DMS79 (cell line): ENCODE data around the gene RBX1.
"Not testable (repeated sequence)": the region's sequence is repeated elsewhere in the genome, so short reads cannot be mapped to it uniquely, and the experiment has no call there.

Experiments
- DNase-seq: peaks from one replicate; lab custom pipeline; 2025; lab: John Stamatoyannopoulos, UW

The RBX1 gene

DNA sequence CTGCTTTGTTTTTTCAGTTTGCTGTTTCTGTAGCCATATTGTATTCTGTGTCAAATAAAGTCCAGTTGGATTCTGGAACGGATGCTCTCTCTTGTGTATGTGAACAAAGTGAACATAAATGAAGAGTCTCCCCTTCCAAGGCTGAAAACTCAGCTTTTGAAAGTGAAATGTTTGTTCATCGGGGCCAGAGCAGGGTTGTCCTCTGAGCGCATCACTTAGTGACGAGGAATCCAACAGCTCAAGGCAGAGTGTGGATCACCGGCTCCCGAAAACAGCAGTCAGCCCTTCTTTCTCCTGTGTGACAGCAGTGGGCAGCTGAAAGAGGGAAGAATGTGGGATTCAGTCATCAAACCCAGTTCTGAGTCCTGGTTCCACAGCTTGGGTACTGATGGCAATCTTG lies 21.4 kb downstream of the RBX1 start:
- no peak for DNase-seq

DNA sequence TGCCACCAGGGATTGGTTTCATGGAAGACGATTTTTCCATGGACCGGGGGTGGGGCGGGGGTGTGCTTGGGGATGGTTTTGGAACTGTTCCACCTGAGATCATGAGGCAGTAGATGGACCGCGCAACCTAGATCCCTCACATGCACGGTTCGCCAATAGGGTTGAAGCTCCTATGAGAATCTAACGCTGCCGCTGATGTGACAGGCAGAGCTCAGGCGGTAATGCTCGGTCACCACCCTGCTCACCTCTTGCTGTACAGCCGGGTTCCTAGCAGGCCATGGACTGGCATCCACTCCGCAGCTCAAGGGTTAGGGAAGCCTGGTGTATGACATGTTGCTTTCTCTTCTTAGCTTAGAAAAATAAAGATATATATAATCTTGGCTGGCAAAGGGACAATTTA lies 22.0 kb downstream of the RBX1 start:
- no peak for DNase-seq

DNA sequence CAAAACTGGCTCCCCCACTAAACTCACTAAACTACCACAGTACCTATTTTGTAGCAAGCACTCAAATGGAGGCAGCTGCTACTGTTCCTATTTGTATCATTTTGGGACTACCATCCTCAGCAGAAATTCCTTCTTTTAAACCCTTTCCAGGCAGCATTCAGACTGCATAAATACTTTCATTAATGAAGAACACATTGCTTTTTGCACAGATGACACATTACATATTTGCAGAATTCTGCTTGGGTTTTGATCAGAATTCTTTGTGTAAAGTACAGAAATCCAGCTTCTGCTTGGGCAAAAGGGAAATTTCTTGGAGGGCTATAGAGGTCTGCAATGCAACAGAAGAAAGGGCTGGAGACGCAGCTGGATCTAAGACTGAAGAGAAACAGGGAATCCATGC lies 24.2 kb downstream of the RBX1 start:
- no peak for DNase-seq

DNA sequence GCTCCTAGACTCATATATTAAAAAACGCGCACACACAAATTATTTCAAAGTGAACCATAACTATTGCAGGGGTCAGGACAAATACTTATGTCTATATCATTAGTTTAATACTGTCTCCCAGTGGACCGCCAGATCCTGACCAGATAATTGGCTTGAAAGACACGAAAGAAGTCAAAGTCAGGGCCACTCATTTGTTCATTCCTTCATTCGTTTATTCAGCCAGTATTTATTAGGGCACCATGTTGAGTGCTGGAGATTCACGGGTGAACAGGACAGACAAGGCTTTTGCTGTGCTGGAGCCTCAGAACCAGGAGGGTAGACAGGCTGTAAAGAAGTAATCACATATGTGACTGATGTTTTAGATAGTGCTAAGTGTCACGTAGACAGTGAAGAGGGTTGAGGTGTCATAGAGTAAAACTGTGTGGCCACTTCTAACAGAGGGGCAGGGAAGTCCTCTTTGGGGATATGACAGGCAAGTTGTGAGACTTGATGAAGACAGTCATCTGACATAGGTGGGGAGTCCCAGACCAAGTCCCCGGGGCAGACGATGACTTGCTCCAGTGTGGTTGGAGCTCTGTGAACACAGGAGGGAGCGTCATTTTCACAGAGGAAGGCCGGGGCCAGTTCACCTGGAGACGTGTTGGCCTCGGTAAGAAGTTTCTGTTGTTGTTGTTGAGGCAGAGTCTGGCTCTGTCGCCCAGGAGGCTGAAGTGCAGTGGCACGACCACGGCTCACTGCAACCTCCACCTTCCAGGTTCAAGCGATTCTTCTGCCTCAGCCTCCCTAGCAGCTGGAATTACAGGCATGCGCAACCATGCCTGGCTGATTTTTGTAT lies 25.9 kb downstream of the RBX1 start:
- no peak for DNase-seq

DNA sequence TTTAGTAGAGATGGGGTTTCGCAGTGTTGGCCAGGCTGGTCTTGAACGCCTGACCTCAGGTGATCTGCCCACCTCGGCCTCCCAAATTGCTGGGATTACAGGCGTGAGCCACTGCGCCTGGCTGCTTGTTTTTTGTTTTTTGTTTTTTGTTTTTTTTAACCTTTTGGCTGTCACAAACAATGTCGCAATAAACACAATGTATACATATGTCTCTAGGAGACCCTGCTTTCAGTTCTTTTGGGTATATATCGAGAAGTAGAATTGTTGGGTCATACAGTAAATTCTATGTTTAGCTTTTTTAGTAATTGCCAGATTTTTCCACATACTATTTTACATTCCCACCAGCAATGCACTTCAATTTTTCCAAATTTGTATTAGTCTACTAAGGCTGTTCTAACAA lies 28.0 kb downstream of the RBX1 start:
- no peak for DNase-seq

DNA sequence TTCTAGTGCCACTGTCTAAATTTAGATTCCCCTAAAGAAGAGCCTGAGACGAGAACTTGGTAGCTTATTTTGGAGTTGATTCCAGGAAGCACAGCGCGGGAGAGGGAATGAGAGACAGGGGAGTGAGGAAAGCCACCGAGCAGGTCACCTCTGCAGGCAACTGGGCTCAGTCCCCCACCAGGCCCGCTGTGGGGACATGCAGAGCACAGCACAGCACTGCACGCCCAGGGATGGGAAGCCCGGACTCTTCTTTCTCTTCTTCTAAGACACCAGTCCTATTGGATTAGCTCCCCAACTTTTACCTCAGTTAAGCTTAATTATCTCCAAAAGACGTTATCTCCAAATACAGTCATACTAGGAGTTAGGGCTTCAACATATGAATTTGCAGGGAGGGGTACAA lies 28.7 kb downstream of the RBX1 start:
- no peak for DNase-seq

DNA sequence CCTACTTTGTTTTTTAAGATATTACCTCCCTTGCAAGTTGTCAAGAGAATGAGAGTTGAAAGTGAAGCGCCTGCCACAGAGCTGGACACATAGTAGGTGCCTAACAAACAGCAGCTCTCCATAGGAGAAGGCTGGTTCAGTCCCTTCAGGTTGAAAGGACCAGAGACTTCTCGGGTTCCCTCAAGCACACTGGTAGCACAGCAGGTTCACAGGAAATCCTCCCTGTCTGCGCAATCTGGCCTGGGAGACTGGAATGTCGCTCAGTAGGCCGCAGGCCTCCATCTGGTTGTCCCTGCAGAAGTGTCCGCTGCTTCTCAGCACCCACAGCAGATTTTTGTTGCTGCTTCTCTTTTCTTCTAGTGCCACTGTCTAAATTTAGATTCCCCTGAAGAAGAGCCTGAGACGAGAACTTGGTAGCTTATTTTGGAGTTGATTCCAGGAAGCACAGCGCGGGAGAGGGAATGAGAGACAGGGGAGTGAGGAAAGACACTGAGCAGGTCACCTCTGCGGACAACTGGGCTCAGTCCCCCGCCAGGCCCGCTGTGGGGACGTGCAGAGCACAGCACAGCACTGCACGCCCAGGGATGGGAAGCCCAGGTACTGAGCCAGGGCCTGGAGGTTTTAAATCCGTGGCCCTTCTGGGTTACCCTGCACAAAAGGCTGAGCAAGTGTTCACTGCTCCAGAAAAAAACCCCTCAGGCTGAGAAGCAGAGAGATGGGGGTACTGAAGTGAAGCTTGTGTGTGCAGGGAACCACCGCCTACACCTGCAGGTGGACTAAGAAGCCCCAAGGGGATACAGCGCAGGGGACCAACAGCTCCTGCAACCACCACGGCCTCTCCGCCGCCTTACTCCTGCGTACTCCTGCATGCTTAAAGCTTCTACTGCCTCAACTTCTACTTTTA lies 31.6 kb downstream of the RBX1 start:
- no peak for DNase-seq

DNA sequence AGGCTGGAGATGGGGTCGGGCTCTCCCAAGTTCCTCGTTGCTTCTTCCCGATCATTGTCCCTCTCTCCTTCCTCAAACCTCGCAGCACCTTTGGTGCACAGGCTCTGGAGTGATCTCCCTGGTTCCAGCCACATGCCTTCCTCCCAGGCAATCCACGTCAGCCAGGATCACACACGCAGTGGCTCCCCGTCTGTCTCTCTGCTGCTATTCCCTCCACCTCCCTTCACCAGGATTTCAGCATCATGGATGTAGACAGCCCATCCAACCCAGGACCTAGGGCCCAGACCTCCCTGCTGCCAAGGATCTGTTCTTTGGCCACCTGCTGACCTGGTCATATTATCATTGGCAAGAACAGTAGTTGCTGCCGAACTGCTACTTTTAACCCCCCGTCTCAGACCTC lies 40.1 kb downstream of the RBX1 start:
- DNase-seq, result no peak

DNA sequence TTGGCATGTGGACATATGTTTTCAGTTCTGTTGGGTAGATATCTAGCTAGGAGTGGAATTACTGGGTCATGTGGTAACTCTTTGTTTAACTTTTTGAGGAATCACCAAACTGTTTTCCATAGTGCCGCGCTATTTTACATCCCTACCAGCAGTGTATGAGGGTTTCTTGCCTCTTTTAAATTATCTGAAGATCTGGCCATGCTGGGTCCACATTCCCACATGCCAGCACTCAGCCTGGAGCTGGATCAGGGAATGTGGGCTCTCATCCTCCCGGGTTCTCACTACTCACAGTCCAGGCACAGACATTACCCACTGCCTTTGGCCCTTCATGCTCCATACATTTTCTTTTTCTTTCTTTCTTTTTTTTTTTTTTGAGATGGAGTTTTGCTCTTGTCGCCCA lies 44.6 kb downstream of the RBX1 start:
- DNase-seq, result no peak

DNA sequence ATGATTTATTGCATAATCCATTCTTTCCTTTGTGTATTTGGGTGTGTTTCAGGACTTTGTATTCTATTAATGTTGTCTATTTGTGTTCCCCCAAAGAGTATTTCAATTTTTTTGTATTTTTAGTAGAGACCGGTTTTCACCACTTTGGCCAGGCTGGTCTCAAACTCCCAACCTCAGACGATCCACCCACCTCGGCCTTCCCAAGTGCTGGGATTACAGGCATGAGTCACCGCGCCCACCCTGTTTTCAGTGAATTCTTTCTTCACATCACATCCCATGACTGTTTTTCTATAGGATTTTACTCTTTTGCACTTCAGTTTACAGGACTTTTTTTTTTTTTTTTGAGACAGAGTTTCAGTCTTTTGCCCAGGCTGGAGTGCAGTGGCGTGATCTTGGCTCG lies 46.3 kb downstream of the RBX1 start:
- DNase-seq, result no peak

DNA sequence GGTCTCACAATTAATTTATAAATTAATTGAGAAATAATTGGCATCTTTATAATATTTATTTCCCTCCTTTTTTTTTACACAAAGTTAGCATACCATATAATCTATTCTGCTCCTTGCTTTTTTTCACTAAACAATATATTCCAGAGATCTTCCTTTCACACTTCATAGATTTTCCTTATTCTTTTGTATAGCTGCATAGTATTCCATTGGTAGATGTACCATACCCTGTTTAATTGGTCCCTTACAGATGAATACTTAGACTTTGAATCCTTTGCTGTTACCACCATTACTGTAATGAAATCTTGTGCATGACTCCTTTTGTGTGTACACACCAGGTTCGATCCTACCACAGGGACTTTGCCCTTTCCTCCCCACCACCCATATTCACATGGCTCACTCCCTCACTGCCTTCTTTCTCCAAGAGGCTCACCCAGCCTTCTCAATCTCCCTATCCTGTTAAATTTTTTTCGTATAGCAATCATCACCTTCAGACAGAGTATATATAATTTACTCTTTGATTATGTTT lies 48.9 kb downstream of the RBX1 start:
- no peak for DNase-seq

DNA sequence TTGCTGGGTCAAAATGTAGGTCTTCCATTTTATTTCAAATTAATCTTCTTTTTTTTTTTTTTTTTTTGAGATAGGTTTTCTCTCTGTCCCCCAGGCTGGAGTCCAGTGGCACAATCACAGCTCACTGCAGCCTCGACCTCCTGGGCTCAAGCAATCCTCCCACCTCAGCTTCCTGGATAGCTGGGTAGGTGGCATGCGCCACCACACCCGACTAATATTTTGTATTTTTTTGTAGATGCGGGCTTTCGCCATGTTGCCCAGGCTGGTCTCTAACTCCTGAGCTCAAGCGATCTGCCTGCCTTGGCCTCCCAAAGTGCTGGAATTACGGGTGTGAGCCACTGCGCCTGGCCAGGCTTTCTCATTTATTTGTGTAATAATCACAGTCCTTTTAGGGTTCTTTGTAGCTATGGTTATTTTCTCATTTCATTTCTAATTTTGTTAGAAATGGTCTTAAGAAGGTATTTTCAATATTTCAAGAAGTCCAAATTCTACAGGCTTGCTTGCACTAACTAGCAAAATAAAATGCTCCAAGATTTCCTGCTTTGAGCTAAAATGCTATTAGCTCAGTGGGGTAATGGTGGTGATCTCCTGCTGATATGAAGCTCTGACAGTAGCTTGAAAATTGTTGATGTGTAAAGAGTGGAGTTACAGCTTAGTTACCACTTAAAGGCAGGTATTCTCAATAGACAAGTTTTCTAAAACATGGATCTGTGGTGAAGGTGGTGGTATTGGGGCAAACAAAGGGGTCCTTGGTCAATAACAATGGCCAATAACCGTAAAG lies 50.0 kb downstream of the RBX1 start:
- no peak for DNase-seq

DNA sequence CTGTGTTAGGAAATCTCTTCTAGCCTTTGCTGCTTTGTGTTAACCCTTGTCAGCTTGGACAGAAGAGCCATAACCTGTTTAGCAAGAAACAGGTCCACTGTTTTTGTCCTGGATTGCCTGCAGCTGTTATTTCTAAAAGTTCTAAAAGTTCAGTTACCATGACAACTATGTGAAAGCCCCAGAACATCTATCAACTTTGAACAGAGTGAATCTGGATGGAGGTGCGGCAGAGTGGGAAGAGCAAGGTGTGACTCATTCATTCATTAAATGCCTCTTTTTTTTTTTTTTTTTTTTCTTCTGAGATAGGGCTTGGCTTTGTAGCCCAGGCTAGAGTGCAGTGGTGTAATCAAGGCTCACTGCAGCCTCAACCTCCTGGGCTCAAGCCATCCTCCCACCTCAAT lies 50.5 kb downstream of the RBX1 start:
- DNase-seq, result no peak

DNA sequence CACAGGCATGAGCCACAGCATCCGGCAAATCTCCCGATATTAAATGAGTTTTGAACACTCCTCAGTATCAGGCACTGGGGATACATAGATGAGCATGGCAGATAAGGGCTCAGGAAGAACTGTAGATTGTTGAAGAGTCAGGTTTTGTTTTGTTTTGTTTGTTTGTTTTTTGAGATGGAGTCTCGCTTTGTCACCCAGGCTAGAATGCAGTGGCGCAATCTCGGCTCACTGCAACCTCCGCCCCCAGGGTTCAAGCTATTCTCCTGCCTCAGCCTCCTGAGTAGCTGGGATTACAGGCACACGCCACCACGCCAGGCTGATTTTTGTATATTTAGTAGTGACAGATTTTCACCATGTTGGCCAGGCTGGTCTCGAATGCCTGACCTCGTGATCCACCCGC lies 51.2 kb downstream of the RBX1 start:
- DNase-seq, result not testable (repeated sequence)

DNA sequence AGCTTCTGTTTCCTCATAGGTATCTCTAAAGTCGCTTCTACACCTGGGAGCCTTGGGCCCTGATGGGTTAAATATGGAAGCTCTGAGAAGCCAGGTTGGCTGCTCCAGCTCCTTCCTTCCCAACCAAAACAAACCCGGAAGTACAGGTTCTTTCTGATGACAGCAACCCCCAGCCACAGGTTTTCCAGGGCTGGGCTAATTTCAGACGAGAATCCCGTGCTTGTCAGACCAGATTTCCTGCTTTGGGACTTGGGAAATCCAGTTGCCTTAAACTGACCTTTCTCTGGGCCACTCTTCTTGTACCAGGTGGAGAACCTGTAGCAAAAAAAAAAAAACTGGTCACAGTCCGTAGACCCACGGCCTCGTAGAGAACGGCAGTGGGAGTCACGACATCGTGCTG lies 51.9 kb downstream of the RBX1 start:
- no peak for DNase-seq

DNA sequence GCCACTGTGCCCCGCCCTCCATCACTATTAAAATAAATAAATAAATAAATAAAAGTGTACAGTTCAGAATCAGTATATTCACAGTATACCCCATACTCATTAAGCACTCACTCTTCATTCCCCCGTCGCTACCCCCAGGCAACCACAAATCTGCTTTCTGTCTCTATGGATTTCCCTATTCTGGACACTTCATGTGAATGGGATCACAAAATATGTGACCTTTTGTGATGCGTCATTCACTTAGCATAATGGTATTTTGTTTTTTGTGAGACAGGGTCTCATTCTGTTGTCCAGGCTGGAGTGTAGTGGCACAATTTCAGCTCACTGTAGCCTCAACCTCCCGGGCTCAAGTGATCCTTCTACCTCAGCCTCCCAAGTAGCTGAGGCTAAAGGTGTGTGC lies 52.8 kb downstream of the RBX1 start:
- no peak for DNase-seq

DNA sequence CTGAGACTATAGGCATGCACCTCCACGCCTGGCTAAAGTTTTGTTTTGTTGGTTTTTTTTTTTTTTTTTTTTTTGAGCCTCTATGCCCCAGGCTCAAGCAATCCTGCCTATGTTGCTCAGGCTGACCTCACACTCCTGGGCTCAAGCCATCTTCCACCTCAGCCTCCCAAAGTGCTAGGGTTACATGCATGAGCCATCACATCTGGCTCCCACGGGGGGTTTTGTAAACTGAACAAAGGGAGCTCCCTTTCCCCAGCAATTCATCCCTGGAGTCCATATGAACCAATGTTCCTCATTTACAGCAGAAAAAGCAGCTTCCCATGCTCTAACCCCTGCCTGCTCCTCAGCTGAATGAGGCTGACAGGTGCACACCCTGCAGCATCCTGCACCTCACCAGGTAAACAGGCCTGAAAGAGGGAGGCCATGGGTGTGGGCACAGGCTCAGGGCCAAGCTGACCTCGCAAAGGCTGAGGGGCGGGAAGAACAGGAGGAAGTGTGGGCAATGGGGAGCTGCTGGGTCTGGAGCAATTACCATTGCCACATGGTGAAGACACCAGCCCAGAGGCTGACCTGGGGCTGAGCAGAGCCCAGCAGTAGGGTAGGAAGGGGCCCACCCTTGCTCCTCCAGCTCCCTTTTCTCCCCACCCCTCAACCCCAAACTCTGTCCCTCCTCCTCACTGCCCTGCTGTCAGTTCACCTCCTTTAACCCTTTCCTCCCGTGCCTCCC lies 58.2 kb downstream of the RBX1 start:
- DNase-seq, result no peak

DNA sequence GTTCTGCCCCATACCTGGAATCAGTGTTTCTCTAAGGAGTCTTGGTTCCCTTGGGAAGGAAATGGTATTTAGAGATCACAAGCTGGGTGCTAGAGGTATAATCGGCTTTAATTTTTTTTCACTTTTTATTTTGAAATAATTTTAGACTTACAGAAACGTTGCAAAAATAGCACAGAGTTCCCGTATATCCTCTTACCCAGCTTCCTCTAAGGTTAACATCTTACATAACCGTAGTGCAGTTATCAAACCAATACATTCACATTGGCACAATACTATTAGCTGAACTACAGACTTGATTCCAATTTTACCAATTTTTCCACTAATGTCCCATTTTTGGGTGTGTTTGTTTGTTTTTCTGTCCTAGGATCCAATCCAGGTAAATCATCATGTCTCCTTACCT lies 63.8 kb downstream of the RBX1 start:
- no peak for DNase-seq

DNA sequence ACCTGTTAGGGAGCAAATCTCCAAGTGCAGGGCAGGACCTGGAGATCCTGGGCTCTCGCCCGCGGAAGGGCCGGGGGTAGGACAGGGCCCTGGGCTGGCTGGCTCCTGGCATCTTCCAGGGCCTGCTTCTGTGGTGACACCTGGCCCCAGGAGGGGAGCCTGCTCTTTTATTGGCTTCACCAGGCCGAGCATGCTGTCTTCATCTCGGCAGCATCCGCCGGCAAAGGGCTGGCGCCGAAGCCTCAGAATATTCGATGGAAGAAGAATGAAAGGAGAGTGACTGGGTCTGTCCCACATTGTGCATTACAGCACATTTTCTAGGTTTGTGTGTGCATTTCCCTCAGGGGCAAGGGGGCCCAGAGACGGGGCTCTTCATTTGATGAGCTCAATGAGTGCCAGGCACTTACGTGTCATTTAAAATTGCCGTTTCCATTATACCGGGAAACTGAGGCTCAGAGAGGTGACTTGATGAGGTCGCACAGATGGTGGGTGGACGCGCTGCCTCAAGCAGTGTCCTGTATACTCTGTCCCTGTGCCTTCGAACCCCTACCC lies 70.0 kb downstream of the RBX1 start:
- DNase-seq, result no peak

DNA sequence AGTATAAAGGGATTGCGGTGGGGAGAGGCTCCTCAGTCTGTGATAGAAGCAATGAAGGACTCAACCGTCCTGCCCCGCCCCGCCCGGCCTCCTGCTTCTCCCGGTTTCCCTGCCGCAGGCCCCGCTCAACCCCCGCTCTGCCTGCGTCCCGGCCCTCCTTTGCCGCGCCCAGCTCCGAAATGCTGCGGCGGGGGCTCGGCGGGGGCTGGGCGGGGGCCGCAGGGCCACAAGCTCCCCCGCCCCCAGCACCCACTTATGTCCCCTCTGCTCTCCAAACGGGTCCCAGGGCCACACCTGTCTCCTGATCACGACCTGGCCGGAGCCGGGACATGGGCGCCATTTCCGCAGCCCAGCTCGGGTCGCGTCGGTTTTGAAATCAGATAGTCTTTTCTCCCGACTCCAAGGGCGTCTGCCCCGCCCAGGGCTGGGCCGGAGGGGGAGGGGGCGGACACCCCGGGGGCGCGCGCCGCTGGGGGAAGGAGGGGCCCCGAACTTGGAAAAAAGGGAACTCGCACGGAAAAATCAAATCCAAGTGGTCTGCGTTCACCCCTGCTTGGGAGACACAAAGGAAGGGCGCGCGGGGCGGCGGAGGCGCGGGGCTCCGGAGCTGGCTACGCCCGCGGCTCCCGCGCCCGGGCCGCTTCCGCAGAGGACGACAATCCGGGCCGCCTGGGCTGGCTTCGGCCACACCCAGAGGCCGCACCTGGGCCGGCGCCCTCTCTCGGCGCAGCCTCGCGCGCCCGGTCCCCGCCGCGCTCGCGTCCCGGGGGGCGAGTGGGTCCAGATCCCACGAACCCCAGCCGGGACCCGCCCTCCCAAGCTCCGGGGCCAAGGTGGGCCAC lies 70.7 kb downstream of the RBX1 start:
- DNase-seq, result peak; percentile 32
